H1 (cell line): Measurements from ENCODE around the gene NAV2.

Experiments used
- EGR1 ChIP-seq: IDR thresholded peaks from 2 replicates; pipeline ENCODE4 v1.6.1; 2011; ENCODE audit warnings: low read depth, low read length, borderline replicate concordance
- JUND ChIP-seq: IDR thresholded peaks from 2 replicates; pipeline ENCODE4 v1.6.1; 2011; ENCODE audit warnings: mild to moderate bottlenecking, improper control_type of control experiment, low read length
- RAD21 ChIP-seq, 2 experiments: IDR thresholded peaks in 1 of 2; conservative IDR thresholded peaks in 1 of 2; 2 replicates each; pipeline ENCODE4 v1.6.1; 2011; ENCODE audit warnings: low read depth in 2 of 2, low read length in 2 of 2, improper control_type of control experiment in 1 of 2, inconsistent platforms in 1 of 2, mild to moderate bottlenecking in 1 of 2, moderate library complexity in 1 of 2
- SIN3A ChIP-seq, 2 experiments: IDR thresholded peaks in 1 of 2; conservative IDR thresholded peaks in 1 of 2; 2 replicates each; pipeline ENCODE4 v1.6.1; 2011 to 2012; ENCODE audit warnings: low read length in 2 of 2, improper control_type of control experiment in 1 of 2, low read depth in 1 of 2, mild to moderate bottlenecking in 1 of 2
- TF ChIP-seq, protein P1 (sequence below), 3 experiments: IDR thresholded peaks; 1 replicate in 2 of 3; 2 replicates in 1 of 3; pipeline versions ENCODE4 v1.5.1 to v1.6.1; 2011; ENCODE audit warnings: low read length in 3 of 3, mild to moderate bottlenecking in 3 of 3, inconsistent platforms in 2 of 3, low read depth in 1 of 3, moderate library complexity in 1 of 3; ENCODE audit not compliant: insufficient read depth in 1 of 3; ENCODE audit errors: control extremely low read depth in 1 of 3

DNA sequence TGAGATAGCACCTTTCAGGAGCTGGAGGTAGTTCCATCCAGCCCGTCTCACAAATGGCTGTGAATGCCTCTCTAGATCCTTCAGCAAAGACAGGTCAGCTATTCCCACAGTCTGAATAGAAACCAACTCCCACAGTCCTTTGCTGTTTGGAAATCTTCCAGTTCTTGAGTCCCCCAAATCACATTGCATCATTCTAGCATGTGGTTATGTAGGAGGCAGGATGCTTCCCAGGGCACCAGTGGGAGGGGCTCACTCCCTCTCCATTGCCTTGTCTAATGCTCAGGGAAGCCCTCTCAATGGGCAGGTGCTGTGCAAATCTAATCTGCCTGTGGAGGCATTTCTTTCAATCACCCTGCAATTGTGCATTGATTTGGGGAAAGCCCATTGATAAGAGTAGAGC, 14.6 kb downstream of the NAV2 start:
- TF ChIP-seq EGR1: no peak
- TF ChIP-seq, protein P1, sequence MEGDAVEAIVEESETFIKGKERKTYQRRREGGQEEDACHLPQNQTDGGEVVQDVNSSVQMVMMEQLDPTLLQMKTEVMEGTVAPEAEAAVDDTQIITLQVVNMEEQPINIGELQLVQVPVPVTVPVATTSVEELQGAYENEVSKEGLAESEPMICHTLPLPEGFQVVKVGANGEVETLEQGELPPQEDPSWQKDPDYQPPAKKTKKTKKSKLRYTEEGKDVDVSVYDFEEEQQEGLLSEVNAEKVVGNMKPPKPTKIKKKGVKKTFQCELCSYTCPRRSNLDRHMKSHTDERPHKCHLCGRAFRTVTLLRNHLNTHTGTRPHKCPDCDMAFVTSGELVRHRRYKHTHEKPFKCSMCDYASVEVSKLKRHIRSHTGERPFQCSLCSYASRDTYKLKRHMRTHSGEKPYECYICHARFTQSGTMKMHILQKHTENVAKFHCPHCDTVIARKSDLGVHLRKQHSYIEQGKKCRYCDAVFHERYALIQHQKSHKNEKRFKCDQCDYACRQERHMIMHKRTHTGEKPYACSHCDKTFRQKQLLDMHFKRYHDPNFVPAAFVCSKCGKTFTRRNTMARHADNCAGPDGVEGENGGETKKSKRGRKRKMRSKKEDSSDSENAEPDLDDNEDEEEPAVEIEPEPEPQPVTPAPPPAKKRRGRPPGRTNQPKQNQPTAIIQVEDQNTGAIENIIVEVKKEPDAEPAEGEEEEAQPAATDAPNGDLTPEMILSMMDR (IDR thresholded peaks at IDR 0.05; ENCODE audit: control extremely low read depth in 1 of 3, insufficient read depth in 1 of 3, low read depth in 1 of 3, low read length in 3 of 3): no peak
- no peak for TF ChIP-seq JUND
- no peak for TF ChIP-seq SIN3A (conservative IDR thresholded peaks at IDR 0.05 in 1 of 2, IDR thresholded peaks at IDR 0.05 in 1 of 2; ENCODE audit: low read depth in 1 of 2, low read length in 2 of 2)
- no peak for TF ChIP-seq RAD21 (IDR thresholded peaks at IDR 0.05 in 1 of 2, conservative IDR thresholded peaks at IDR 0.05 in 1 of 2; ENCODE audit: low read depth in 2 of 2, low read length in 2 of 2)
